Activated T-cell treated with anti-CD3 and anti-CD28 coated beads, Interleukin-2, amount 50 U/mL, for 48 hours (primary cell): ENCODE measurements around the gene BCL2L11.

Experiments used
- DNase-seq, 2 experiments: peaks; one replicate each; pipeline ENCODE4 v3.0.0-alpha.2; 2020

Gene BCL2L11

GRCh38 chr2:111198701-111199100 is 78.0 kb downstream of the BCL2L11 start:
- DNase-seq, result no peak

- no peak for DNase-seq
Measured at GRCh38 chr2:111199840-111200239, 79.1 kb downstream of the BCL2L11 start.

GRCh38 chr2:111200333-111200881 is 79.7 kb downstream of the BCL2L11 start:
- no peak for DNase-seq

- no peak for DNase-seq
Measured at GRCh38 chr2:111201214-111201613, 80.5 kb downstream of the BCL2L11 start.

GRCh38 chr2:111202266-111203040 is 81.7 kb downstream of the BCL2L11 start:
- DNase-seq, result no peak

GRCh38 chr2:111204706-111205105 is 84.0 kb downstream of the BCL2L11 start:
- no peak for DNase-seq

- DNase-seq, result no peak
Measured at GRCh38 chr2:111205774-111206173, 85.1 kb downstream of the BCL2L11 start.

- DNase-seq, result no peak
Measured at GRCh38 chr2:111207851-111208250, 87.1 kb downstream of the BCL2L11 start.

- no peak for DNase-seq
Measured at GRCh38 chr2:111208639-111209038, 87.9 kb downstream of the BCL2L11 start.

GRCh38 chr2:111209045-111209514 is 88.4 kb downstream of the BCL2L11 start:
- DNase-seq, result no peak

GRCh38 chr2:111210036-111210435 is 89.3 kb downstream of the BCL2L11 start:
- DNase-seq, result no peak

- no peak for DNase-seq
Measured at GRCh38 chr2:111213877-111214276, 93.2 kb downstream of the BCL2L11 start.

GRCh38 chr2:111216811-111217652 is 96.3 kb downstream of the BCL2L11 start:
- DNase-seq, result no peak
